NCI-H69 (cell line): ENCODE measurements around the gene LIN37.

Experiments used
- DNase-seq: peaks from one replicate; lab custom pipeline; 2025; lab: John Stamatoyannopoulos, UW

The LIN37 gene, protein sequence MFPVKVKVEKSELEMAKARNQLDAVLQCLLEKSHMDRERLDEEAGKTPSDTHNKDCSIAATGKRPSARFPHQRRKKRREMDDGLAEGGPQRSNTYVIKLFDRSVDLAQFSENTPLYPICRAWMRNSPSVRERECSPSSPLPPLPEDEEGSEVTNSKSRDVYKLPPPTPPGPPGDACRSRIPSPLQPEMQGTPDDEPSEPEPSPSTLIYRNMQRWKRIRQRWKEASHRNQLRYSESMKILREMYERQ

DNA sequence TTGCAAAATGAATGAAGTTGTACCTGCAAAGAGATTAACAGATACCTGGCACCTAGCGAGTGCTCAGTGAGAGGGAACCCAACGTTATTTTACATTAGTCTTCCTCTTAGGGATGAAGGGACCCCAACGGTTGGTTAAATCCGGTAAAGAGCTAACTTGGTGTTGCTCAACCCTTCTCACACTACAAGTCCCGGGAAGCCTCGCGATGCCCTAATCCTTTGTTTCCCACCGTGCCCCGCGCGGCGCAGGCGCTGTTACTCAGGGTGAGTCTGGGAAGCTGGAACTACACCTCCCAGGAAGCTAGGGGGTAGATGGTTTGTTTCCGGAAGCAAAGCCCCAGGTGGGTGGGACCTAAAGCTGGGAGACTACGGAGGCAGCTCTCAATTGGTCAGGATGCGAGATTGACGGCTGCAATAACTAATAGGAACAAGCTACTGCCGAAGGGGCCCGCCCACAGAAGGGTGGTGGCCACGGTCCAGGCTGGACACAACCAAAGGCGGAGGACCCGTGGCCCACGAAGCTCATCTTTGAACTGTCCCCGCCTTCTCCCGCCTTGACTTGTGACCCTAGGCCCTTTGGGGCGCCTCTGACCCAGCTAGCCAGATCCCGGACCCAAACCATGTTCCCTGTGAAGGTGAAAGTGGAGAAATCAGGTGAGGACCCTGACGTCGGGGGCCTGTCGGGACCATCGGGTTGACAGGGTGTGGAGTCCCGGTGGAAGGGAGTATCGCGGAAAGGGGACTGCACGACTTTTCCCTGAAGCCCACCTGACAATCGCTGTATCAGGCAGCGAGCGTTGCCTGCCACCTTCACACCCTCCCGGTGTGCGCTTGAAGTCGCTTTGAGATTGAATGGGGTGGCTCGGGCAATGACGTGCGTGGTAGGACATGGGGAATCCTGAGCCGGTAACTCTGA lies at the start of gene LIN37:
Gene LIN37, plus strand, starts transcription at position 471 of the 915 bp plus-strand sequence. Its CDS starts 149 bp downstream, at position 620.
- DNase-seq = peak; percentile 100

DNA sequence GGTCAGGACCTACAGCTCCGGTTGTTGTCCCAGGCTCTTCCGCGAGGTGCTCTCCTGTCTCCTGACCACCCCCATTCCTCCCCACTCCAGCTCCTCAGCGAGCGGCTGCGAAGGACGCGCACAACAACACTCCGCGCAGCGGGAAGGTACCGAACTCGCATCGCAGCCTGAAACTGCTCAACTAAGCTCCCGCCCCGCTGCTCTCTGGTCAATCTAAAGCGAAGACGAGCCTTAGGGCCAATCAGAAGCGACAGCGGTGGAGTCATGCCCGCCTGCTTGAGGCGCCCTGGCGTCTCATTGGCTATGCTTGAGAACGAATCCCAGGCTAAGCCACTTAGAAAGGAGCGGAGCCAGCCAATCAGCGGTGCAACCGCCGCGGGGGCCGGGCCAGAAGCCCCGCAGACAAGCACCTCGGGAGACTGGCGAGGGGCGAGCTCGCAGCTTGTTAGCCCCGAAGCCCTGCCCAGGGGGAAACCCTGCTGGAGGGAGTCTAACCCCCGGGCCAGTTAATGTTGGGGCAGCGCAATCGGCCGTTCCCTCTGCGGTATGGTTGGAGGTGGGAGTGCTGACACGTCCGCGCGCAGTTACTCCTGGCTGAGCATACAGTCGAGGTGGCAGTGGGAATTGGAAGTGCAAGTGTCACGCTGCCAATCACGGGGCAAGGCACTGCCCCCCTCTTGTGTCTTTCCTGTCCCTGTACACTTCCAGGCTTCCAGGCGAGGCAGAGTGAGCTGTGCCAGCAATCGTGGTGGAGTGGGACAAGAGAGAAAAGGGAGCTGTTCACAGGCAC lies 46.0 kb upstream of the LIN37 start:
- DNase-seq = peak; percentile 100

DNA sequence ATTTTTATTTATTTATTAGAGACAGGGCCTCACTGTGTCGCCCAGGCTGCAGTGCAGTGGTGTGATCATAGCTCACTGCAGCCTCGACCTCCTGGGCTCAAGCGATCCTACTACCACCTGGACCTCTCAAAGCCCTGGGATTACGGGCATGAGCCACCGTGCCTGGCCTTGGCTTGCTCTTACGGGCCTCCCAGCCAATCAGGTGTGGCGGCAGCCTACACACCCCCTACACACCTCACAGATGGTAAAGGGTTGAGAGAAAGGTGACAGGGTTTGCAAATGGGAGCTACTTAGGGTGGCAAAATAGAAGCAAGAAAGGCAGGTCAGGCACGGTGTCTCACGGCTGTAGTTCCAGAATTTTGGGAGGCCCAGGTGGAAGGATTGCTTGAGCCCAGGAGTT lies 45.0 kb upstream of the LIN37 start:
- DNase-seq = peak; percentile 37

DNA sequence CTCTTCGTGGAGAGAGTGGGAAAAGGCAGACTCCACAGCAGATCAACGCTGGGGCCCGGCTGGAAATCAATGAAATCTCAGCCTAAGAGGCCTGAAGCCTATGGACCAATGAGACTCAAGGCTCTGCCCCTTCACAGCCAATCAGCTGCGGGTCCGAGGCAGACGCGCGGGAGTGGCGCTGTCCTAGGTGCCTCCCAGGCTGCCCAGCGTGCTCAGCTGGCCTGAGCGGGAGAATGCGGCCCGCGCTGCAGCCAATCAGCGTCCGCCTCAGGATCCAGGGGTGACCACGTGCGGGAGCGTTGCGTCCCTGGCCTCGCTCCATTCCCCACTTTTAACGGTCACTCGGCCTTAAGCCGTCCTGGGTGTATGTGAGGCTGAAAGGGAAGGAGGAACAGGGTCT lies 44.2 kb upstream of the LIN37 start, which contains the start of gene ZBTB32:
Gene ZBTB32, plus strand, starts transcription at position 341 of the 400 bp plus-strand sequence. CDS start 10,069 bp downstream, outside the sequence.
- no peak for DNase-seq

DNA sequence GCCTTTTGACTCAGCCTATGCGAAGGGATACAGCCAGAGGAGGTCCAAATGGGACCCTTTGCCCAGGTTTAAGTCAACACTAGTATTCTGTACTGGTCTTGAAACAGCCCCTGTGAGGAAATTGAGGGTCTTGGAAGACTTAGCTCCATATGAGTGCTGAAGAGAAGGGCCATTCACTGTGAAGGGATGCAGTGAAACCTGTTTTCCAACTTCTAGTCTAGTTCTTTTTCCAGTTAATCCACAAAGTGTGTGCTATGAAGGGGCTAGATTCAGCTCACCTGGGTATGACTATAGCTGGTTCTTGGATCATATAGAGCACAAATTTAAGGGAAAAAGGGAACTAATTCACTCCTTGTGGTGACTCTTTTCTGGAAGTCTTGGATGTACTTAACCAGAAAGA lies 40.0 kb upstream of the LIN37 start:
- DNase-seq = no peak

DNA sequence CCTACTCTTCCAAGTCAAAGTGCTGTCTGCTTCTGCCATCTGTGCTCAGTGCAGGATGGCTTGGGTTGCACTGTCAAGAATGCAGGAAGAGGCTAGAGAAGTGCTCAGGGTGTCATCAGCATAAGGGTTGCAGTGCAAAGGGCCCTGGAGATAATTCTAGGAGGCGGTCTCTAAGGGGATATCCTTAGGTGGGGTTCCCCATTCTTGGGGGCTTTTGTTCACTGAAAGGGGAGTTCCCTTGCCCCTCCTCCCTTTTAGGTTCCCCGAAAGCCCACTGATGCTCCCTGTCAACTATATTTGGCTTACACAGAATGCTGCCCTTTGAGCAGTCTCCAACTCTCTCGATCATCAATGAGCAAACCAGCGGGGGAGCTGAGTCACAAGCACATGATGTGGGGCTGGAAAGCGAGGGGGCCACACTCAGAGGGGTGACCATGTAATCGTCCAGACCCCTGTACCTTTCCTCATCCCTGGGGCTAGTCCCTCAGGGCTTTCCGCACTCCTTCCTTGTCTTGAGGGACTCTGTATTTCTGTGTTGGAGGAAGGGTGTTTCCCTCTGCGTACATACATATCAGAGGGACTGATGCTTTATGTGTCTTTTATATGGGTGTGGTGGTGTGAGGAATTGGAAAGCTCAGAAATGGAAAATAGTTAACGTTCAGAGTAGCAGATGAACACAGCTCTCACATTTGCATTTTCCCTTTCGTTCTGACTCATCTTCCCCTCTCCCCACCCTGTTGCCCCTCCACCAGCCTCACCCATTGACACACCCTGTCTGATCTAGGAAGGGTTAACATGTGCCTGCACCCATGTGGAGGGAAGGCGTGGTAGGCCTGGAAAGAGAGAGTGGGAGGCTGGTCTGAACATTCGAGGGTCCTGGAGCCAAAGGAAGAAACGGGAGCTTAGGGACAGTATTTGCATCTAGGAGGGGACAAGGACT lies 37.3 kb upstream of the LIN37 start:
- no peak for DNase-seq

DNA sequence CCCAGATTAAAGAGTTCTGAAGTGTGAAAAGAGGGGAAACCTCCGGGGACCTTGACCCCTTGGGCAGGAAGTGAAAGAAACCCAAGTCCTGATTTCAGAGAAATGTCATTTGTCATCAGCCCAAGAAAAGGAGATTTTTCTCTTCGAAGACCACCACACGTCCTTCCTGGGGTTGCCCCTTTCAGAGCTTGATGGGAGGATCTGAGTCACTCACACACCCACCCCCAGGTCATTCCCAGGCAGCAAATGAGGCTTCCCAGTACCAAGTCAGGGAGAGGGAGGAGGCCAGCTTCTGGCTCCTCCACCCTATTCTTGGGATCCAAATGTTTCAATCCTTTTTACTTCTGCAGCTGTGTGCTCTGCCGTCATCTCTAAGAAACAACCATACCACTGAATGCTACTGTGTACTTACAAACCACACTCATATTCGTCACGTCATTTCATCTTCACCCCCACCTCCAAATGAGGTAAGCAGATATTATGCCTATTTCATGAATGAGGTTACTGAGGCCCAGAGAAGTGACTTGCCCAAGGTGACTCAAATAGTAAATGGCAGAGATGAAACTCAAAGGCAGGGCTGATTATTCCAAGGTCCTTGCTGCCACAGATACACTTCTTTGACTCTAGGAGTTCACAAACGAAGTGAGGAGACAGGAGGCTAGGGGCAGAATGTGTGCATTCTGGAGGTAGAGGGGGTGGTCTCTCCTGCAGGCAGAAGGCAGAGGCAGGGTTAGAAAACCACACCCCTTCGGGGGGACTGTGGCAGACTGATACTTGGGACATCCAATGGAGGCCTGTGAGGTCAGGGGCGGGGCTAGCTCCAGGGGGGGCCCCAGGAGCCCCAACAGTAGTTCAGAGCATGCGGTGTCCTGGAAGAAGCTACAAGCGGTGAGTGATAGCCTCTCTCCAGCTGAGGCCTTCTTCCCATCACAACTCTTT lies 35.5 kb upstream of the LIN37 start:
- DNase-seq = no peak

DNA sequence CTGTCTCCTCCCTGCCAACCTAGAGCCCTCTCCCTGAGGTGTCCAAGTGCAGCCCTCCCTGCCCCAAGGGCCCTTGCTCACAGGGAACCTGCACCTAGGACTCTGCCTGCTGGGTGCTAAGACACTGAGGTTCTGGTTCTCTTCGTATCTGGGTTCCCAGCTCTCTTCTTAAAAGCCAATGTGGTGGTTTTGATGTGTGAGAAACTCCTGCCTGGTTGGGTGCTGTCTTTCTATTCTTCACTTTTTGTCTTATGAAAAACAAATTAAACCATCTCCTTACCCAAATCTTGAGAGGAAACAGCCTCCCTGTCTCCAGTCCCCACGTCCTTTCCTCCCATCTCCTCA lies 34.9 kb upstream of the LIN37 start:
- no peak for DNase-seq

DNA sequence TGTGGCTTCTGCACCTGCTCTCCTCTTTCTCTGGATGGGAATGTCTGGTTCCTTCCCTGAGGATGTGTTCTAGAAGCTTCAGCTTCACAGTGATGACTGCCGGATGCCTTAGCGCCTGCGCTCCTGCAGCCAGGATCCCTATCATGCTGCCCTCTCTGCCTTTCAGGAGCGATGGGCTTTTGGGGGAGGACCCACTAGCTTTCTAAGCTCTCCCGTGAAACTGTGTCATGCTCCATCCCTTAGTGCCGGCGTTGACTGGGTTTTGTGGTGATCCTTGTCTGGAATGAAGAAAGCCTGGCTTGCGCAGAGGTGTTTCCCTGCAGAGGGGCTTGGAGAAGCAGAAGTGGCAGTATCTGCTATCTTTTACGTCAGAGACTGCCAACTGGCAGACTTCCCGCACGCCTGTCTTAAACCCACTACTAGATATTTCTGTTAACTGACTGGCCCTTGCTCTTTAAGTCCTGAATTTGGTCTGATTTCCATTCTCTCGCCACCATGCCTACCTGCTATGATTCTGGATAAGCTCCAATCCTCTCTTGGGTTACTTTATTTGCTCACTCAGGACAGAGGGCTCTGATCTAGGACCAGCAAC lies 34.4 kb upstream of the LIN37 start:
- no peak for DNase-seq

DNA sequence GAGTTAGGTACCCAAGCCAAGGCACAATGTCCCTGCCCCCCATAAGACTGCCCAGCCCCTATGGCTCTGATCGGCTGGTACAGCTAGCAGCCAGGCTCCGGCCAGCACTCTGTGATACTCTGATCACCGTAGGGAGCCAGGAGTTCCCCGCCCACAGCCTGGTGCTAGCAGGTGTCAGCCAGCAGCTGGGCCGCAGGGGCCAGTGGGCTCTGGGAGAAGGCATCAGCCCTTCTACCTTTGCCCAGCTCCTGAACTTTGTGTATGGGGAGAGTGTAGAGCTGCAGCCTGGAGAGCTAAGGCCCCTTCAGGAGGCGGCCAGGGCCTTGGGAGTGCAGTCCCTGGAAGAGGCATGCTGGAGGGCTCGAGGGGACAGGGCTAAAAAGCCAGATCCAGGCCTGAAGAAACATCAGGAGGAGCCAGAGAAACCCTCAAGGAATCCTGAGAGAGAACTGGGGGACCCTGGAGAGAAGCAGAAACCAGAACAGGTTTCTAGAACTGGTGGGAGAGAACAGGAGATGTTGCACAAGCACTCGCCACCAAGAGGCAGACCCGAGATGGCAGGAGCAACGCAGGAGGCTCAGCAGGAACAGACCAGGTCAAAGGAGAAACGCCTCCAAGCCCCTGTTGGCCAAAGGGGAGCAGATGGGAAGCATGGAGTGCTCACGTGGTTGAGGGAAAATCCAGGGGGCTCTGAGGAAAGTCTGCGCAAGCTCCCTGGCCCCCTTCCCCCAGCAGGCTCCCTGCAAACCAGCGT lies 33.6 kb upstream of the LIN37 start:
- DNase-seq = peak; percentile 59

DNA sequence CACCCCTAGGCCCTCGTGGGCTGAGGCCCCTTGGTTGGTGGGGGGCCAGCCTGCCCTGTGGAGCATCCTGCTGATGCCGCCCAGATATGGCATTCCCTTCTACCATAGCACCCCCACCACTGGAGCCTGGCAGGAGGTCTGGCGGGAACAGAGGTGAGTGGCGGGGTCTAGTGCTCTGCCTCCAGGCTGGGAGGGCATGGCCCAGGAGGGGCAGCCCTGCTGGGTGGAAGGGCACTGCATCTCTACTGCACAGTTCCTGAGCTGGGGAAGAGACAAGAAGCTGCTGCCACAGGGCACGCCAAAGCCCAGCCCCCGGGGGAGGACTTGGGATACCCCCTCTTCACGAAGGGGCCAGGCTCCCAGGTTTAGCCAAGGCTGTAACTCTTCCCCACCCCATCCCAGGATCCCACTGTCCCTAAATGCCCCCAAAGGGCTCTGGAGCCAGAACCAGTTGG lies 33.0 kb upstream of the LIN37 start:
- DNase-seq = no peak

DNA sequence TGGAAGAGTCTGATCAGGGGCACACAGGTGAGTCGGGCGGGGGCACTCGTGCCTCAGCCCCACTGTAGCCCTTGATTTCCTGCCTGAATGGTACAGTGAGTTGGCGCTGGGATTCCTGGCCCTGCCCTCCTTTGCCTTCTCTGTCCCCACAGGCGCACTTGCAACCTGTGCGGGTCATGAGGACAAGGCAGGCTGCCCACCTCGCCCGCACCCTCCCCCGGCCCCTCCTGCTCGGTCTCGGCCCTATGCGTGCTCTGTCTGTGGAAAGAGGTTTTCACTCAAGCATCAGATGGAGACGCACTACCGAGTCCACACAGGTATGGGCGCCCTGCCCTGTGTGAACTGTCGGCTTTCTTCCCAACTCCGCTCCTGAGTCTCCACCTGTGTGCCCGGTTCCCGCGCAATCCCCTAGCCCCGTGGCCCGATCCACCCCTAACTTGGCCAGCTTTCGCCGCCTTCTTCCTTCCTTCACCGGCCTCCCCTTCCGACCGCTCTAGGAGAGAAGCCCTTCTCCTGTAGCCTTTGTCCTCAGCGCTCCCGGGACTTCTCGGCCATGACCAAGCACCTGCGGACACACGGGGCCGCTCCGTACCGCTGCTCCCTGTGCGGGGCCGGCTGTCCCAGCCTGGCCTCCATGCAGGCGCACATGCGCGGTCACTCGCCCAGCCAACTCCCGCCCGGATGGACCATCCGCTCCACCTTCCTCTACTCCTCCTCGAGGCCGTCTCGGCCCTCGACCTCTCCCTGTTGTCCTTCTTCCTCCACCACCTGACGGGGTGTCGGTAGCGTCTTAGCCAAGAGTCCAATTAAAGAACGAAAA lies 32.2 kb upstream of the LIN37 start:
- peak; percentile 71 for DNase-seq

DNA sequence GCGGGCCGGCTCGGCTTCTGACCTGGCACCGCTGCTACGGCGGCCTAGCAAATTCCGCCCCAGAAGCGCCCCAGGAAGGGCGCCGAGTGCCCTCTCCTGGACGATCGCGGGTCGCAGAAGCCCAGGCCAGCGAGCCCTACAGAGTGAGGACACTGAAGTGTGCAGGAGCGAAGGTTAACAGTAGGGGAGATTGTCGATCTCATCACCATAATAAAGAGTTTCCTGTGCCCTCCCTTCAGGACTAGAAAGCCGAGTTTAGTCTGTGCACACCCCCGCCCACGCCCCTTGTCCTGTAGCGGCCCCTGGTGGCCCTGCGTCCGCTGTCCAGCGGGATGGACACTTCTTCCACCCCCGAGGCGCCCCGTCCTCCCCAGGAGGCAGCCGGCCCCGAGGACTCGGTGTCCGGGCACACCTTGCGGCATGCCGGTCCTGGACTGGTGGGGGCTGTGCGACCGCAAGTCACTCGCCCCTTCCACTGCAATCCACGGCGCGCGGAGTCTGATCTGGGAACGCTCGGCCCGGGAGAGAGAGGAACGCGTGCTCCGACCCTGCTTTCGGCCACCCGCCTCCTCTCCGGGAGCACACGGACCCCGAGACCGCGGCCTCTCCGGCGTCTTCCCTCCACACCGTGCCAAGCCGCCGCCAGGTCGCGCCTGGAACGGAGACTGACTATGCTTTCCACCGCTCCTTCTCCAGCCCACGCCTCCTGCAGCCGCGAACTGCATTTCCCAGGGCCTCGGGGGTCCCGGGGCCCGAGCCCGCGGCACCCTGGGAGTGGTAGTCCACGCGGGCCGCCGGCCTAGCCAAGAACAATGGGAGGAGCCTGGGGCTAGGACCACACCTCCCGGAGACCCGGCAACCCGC lies 31.3 kb upstream of the LIN37 start:
- DNase-seq = peak; percentile 92

DNA sequence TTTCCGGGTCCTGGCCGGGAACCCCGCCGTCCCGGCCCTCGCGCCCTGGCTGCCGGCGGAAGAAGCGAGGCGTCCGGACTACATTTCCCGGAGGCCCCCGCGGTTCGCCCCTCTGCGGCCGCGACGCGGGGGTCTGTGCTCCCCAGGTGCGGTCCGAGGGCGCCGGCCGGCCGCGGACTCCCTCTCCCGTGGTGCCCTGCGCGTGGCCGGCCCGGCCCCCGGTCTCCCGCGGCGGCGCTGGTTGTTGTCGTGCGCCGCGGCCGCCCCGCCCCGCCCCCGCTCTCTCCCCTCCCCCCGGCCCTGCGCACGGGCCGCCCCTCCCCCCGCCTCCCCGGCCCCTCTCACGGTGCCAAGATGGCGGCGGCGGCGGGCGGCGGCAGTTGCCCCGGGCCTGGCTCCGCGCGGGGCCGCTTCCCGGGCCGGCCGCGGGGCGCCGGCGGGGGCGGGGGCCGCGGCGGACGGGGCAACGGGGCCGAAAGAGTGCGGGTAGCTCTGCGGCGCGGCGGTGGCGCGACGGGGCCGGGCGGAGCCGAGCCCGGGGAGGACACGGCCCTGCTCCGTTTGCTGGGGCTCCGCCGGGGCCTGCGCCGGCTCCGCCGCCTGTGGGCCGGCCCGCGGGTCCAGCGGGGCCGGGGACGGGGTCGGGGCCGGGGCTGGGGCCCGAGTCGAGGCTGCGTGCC lies 30.6 kb upstream of the LIN37 start, which contains the start of gene KMT2B:
Gene KMT2B, plus strand, starts transcription at position 339 of the 680 bp plus-strand sequence. Its CDS starts 16 bp downstream, at position 355.
- DNase-seq = peak; percentile 99

DNA sequence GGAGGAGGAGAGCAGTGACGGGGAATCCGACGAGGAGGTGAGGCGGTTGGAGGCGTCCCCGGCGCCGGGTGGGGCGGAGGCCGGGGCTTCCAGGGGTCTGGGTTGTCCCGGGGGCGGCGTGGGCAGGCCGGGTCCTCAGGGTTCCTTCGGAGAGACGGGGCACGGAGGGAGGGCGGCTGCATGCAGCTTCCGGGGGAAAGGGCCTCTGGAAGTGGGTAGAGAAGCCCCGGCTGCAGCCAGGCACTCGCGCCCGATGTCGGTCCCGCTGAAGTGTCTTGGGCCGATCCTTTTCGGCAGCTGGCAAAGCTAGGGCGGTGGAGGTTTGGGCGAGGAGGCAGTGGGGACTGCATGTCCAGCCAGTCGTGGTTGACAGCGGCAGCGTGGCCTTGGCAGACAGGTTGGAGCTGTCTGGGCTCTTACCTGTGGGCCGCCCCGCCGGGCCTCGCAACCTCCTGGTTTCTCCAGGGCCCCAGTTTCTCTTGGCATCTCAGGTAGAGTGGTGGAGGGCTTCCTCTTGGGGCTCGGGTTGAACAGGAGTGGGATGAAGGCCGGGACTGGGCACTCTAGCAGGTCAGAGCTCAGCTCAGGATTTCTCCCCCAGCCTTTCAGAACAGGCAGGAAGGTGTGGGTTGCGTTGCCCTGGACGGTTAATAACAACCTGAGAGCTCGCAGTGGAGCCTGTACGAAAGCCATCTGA lies 29.9 kb upstream of the LIN37 start:
- peak; percentile 45 for DNase-seq
